ENCODE measurements around the gene WNK1.

WNK1 gene

GRCh38 chr12:863285-863684 lies 110.9 kb downstream of the WNK1 start:
- DNase-seq (ENCODE audit: low read depth in 2 of 2) = no peak

- no peak for DNase-seq (ENCODE audit: low read depth in 2 of 2)
These were observed 113.2 kb downstream of the WNK1 start for GRCh38 chr12:865614-866013.

GRCh38 chr12:867905-868304 lies 115.5 kb downstream of the WNK1 start:
- no peak for DNase-seq (ENCODE audit: low read depth in 2 of 2)

GRCh38 chr12:868722-869121 lies 116.3 kb downstream of the WNK1 start:
- no peak for DNase-seq (ENCODE audit: low read depth in 2 of 2)

GRCh38 chr12:870378-870777 lies 118.0 kb downstream of the WNK1 start:
- DNase-seq (ENCODE audit: low read depth in 2 of 2) = no peak

- no peak for DNase-seq (ENCODE audit: low read depth in 2 of 2)
These were observed 121.6 kb downstream of the WNK1 start for GRCh38 chr12:873954-874353.

GRCh38 chr12:879641-880040 lies 127.3 kb downstream of the WNK1 start:
- DNase-seq (ENCODE audit: low read depth in 2 of 2) = no peak

- no peak for DNase-seq (ENCODE audit: low read depth in 2 of 2)
These were observed 128.3 kb downstream of the WNK1 start for GRCh38 chr12:880656-881055.

- DNase-seq (ENCODE audit: low read depth in 2 of 2) = no peak
These were observed 132.5 kb downstream of the WNK1 start for GRCh38 chr12:884746-885414.

- no peak for DNase-seq (ENCODE audit: low read depth in 2 of 2)
These were observed 133.3 kb downstream of the WNK1 start for GRCh38 chr12:885701-886100.

GRCh38 chr12:886206-886605 lies 133.8 kb downstream of the WNK1 start:
- DNase-seq (ENCODE audit: low read depth in 2 of 2) = no peak

GRCh38 chr12:894226-894625 lies 141.8 kb downstream of the WNK1 start:
- DNase-seq (ENCODE audit: low read depth in 2 of 2) = no peak

- DNase-seq (ENCODE audit: low read depth in 2 of 2) = no peak
These were observed 143.7 kb downstream of the WNK1 start for GRCh38 chr12:896031-896430.

- DNase-seq (ENCODE audit: low read depth in 2 of 2) = no peak
These were observed 145.0 kb downstream of the WNK1 start for GRCh38 chr12:897386-897785.

- no peak for DNase-seq (ENCODE audit: low read depth in 2 of 2)
These were observed 150.2 kb downstream of the WNK1 start for GRCh38 chr12:902581-902980.

GRCh38 chr12:903055-903454 lies 150.7 kb downstream of the WNK1 start:
- no peak for DNase-seq (ENCODE audit: low read depth in 2 of 2)

- DNase-seq (ENCODE audit: low read depth in 2 of 2) = no peak
These were observed 151.6 kb downstream of the WNK1 start for GRCh38 chr12:904010-904414.

GRCh38 chr12:905261-906031 lies 153.1 kb downstream of the WNK1 start:
- no peak for DNase-seq (ENCODE audit: low read depth in 2 of 2)

- no peak for DNase-seq (ENCODE audit: low read depth in 2 of 2)
These were observed 153.7 kb downstream of the WNK1 start for GRCh38 chr12:906062-906585.

- DNase-seq (ENCODE audit: low read depth in 2 of 2) = no peak
These were observed 155.2 kb downstream of the WNK1 start for GRCh38 chr12:907413-908185.

- no peak for DNase-seq (ENCODE audit: low read depth in 2 of 2)
These were observed 157.5 kb downstream of the WNK1 start for GRCh38 chr12:909861-910260.

GRCh38 chr12:910416-910815 lies 158.0 kb downstream of the WNK1 start:
- DNase-seq (ENCODE audit: low read depth in 2 of 2) = no peak

Measured in stimulated activated CD8-positive, alpha-beta memory T cell treated with anti-CD3 and anti-CD28 coated beads, Interleukin-7, amount 100 ng/mL, for 1 hour (primary cell).